GM19023 (cell line): ENCODE data around the gene PADI3.

Experiments used
- ATAC-seq: cut with Tn5 transposase; IDR thresholded peaks from one replicate; pipeline ENCODE4 v1.9.1; 2021; ENCODE audit warnings: mild to moderate bottlenecking, moderate library complexity; ENCODE audit not compliant: unreplicated experiment

PADI3 gene

GRCh38 chr1:17270891-17271765, 22.2 kb downstream of the PADI3 start:
- ATAC-seq, result no peak

DNA sequence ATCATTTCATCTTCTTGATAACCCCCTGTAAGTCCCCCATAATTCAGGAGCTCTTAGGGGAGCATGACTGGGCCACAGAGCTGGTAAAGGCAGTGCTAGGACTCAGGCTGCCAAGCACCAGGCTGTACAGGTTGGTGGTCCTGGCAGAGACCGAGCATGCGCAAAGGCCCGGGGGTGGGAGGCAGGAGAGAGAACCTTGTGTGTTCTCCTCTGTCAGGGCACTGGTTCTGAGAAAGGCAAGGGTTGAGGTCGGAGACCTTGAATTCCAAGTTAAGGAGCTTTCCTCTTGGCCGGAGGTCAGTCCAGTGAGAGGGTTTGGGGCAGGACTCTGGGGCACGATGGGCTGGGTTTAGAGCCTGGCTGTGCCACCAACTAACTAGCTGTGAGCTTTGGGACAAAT, 23.2 kb downstream of the PADI3 start:
- ATAC-seq, result no peak

DNA sequence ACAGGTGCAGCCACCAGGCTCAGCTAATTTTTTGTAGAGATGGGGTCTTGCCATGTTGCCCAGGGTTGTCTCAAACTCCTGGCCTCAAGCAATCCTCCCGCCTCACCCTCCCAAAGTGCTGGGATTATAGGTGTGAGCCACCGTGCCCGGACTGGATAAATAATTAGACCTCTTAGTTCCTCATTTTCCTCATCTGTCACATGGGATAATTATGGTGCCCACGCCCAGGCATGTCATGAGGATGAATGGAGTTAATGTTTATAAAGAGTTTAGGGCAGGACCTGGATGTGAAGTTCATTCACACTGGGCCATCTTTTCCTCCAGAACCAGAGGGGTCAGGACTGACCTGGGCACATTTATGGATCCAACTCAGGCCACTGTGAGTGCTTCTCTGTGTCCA, 23.7 kb downstream of the PADI3 start:
- ATAC-seq, result no peak

GRCh38 chr1:17273096-17273495, 24.2 kb downstream of the PADI3 start:
- no peak for ATAC-seq

DNA sequence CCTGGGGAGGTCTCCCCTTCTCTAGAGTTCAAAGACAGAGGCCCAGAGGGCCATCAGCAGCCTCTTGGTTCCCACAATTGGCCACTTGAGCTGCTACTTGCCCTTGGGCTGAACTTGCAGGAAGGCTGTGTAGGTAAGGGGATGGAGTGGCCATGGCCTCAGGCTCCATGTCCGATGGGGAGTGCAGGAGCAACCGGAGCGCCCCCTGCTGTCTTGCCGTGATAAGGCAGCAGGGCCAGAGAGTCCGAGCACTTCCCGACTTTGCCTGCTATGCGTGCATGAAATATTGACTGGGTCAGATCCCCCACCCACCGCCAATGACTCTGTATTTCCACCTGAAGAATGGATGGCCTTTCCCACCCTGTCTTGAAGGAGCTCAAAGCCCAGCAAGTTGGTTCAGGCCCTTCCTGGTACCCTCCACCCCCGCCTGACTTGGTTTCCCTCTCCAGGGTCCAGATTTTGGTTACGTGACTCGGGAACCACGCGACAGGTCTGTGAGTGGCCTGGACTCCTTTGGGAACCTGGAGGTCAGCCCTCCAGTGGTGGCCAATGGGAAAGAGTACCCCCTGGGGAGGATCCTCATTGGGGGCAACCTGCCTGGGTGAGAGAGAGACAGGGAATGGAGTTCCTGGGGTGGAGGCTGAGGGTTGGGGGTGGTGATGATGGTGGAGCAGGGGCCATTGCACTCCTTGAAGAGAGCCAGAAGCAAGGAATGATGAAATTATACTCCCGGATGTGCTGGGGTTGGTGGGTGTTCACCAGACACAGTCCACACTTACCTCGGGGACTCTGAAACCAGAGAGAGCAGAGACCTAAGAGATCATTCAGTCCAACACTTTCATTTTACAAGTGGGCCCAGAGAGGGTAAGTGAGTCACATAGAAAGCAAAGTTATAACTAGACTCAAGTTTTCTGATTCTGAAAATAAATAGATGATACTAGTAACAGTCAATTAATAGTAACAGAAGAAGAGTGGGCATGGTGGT, 25.6 kb downstream of the PADI3 start:
- ATAC-seq, result no peak

DNA sequence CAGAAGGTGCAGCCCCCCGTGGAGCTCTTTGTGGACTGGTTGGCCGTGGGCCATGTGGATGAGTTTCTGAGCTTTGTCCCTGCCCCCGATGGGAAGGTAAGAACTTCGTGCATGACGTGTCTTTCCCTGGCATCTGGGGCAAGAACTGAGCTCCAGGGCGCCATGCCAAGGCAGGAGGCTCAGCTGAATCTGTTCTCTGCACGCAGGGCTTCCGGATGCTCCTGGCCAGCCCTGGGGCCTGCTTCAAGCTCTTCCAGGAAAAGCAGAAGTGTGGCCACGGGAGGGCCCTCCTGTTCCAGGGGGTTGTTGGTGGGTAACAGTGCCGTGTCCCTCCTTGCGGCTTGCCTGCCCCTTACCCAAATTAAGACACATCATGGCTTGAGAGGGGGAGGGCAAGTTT, 27.7 kb downstream of the PADI3 start:
- ATAC-seq, result no peak

DNA sequence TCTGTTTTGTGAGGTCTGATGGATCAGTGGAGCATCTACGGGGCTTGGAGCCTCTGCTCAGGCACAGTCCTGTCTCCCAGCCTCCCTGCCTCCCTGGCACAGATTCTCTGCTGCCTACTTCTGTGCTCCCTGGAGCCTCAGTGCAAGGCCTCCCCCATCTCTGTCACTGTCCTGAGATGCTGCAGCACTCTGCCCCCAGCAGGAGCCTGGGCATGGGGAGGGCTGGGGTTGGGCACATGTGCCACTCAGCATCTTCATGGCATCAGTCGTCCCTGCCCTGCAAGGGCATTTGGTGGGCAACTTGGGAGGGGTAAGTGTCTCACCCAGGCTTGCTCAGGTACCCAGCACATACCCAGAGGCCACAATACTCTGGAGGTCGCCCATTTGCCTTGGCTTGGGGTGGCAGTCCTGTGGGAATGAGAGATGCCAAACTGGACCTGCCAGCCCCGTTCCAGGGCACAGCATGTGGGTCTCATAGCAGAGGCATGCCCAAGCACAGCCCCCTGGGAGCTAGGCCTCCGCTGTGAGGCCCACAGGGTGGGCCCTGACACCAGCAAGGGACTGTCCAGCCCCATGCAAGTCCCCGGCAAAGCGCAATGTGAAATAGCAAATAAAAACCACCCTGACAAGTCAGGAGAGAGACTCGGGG, 28.7 kb downstream of the PADI3 start:
- ATAC-seq, result no peak

DNA sequence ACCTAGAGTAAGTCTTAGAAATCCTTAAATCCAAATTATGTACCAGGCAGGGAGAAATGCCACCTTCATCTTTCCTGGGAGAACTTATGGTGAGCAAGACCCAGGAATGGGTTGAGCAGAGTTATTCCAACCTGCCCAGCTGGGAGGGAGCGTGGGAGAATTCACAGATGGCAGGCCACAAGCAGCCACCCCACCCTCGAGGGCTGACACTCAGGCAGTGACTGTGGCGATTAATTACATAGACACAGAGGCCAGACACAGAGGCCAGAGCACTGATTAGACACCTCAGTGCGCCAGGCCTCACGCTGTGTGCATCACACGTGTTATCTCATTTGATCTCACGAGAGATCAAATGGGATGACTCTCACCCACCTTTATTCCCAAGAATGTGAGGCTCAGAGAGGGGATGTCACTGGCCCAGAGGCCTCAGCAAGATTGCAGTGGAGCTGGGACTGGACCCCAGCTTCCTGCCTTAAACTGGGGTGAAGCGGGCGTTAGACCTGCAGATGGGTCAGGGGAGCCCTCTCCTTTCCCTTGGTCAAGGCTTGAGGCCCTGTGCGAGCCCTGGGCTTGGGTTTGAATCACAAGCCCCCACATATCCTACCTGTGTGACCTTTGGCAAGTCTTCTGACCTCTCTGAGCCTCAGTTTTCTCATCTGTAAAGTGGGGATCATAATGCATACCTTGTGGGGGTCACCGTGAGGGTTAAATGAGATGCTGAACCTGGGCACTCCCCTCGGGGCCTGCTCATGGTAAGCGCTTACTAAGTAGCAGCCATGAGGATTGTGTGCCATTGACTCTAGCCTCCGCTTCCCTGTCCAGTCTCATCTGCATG, 30.3 kb downstream of the PADI3 start:
- ATAC-seq, result no peak

DNA sequence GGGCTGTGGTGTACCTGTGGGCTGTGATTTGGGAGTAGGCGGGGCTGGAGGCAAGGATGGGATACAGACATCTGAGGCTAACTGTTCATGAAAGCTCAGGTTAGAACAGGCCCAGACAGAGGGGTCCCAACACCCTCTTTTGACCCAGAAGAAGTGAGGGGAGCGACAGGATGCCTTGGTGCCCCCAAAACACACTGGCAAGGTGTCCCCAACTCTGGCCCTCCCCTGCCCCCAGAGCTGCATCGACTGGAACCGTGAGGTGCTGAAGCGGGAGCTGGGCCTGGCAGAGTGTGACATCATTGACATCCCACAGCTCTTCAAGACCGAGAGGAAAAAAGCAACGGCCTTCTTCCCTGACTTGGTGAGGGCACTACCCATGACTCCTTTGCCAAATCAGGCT, 31.5 kb downstream of the PADI3 start:
- no peak for ATAC-seq

- no peak for ATAC-seq
Measured at GRCh38 chr1:17280894-17281293, 32.0 kb downstream of the PADI3 start.

GRCh38 chr1:17281775-17282181, 32.9 kb downstream of the PADI3 start:
- no peak for ATAC-seq

- ATAC-seq, result no peak
Measured at GRCh38 chr1:17282836-17283235, 33.9 kb downstream of the PADI3 start.

DNA sequence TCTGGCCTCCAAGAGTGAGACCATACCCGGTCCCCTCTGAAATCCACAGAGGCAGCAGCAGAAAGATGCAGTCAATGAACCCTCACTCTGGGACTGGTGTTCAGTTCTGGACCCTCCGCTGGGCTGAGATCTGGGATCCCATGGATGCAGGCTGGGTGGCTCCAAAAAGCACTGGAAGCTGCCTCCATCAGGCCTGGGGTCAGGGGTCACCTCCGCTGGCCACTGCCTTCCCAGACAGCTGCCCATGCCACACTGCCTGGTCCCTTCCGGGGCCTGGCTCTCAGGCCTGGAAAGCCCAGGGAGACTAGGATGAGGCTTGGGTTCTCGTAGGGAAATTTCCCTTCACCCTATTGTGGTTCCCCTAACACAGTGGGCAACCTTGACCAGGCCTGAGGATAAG, 37.7 kb downstream of the PADI3 start:
- no peak for ATAC-seq

DNA sequence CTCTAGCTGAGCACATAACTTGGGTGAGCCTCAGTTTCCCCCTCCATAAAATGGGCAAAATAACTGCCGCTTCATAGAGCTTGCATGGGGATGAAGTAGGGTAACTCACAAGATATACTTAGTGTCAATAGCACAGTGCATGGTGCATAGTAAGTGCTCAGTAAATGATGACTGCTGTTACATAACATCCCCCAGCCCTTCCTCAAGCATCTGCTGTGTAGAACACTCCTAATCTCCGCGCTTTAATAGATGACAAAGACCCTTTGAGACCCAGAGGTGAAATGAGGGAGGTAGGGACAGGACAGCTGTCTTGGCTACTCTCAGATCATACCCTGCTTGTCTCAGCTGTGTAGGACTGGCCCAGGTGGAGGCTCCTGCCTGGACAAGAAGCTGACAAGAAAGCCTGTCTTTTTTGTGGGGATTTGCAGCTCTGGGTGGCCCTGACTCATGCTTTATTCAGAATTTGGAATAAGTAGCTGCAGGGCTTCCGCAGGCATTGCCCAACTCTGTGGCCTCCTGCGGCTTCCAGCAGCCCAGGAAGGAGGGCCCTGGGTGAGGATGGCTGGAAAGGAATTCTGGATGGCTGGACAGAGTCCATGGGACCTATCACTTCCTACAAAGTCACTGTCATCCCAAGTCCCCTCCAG, 38.4 kb downstream of the PADI3 start:
- ATAC-seq, result no peak

GRCh38 chr1:17289721-17290120, 40.8 kb downstream of the PADI3 start:
- ATAC-seq, result no peak

DNA sequence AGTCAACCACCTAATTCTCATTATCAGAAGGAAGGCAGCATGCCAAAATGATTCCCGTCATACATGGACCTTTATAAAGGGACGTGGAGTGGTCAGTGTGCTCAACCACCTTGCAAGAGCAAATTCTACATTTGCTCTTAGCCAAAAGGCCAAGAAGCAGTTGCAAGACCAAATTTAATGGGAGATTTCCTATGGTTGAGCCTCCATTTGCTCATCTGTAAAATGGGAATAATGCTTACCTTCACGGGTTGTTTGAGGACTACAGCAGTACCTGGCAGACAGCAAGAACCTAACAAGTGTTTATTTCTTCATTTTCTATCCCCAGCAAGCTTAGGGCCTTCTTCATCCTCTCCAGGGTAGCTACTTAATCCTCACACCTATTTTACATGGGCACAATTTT, 41.7 kb downstream of the PADI3 start:
- ATAC-seq, result no peak

GRCh38 chr1:17292299-17293160, 43.6 kb downstream of the PADI3 start:
- no peak for ATAC-seq

DNA sequence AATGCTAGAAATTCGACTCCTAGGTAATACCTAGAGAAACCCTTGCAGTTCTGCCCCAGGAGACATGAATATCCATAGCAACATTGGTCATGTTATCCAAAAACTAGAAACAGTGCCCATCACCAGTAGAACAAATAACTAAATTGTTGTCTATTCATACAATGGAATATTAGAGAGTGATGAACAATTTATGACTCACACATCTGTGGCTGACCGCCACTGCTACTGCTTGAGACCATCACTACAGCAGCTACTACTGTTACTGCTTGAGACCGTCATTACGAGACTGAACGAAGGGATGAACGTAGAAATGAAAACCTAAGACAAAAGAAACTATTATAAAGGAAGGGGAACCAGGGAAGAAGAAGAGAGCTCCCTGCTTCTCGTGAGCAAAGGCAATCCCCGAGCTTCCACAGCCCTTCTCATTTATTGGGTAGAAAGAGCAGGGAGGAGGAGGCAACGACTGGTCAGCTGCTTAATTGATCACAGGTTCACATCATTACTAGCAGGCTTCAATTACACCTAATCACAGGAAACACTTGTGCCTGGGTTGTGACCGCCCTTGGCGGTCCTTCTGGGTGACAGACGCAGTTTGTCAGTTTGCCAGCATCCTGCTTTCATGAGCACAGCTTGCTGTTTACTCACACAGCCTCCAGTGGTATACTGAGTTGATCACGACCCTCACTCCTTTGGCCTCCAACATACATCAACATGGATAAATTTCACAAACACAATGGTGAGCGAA, 45.0 kb downstream of the PADI3 start:
- ATAC-seq, result no peak
